Choroid plexus epithelial cell (primary cell): ENCODE data around the gene THAP7.
A peak's percentile ranks its signal among the peaks of the same experiment; 100 is the strongest.

Experiments used
- DNase-seq: peaks from one replicate; pipeline ENCODE4 v3.0.0-alpha.2; 2010; ENCODE audit warnings: low read depth
- H3K4me3 ChIP-seq: 2 replicates; pipeline ENCODE4 v1.5.1; 2011; ENCODE audit warnings: low read depth, mild to moderate bottlenecking, control low read depth, low read length, moderate library complexity
- CTCF ChIP-seq: conservative IDR thresholded peaks from 2 replicates; pipeline ENCODE4 v1.5.1; 2011; ENCODE audit warnings: low read depth, mild to moderate bottlenecking, control low read depth, inconsistent platforms, low read length, moderate library complexity

THAP7 gene

GRCh38 chr22:20963201-20964052, 38.5 kb downstream of the THAP7 start:
- TF ChIP-seq CTCF = no peak
- no peak for DNase-seq
- no peak overlapping the region for H3K4me3 ChIP-seq

GRCh38 chr22:20962491-20962945, 39.4 kb downstream of the THAP7 start:
- no peak for TF ChIP-seq CTCF
- DNase-seq = no peak
- no peak overlapping the region for H3K4me3 ChIP-seq

- no peak for TF ChIP-seq CTCF
- DNase-seq = no peak
- H3K4me3 ChIP-seq = no peak overlapping the region
Measured at GRCh38 chr22:20960609-20961008, 41.3 kb downstream of the THAP7 start.

GRCh38 chr22:20959578-20960461, 42.1 kb downstream of the THAP7 start:
- no peak for DNase-seq
- no peak for TF ChIP-seq CTCF
- no peak overlapping the region for H3K4me3 ChIP-seq

- peak overlapping the region; percentile 67 for H3K4me3 ChIP-seq
- no peak for DNase-seq
- no peak for TF ChIP-seq CTCF
Measured at GRCh38 chr22:20957683-20958431, 44.1 kb downstream of the THAP7 start.

GRCh38 chr22:20957102-20957682, 44.7 kb downstream of the THAP7 start:
- H3K4me3 ChIP-seq = peak overlapping the region; percentile 67
- no peak for DNase-seq
- TF ChIP-seq CTCF = no peak
